Parathyroid adenoma (tissue), 2 donors: ENCODE results near the gene TTC23.

Experiments used
- H2AFZ ChIP-seq: fragments of 300-600 bp; sonication (generic); one replicate; pipeline ENCODE4 v1.7.0; 2017; ENCODE audit warnings: antibody characterized with exemption, mild to moderate bottlenecking
- H3K27ac ChIP-seq: fragments of 300-600 bp; sonication (generic); one replicate; pipeline ENCODE4 v1.7.0; 2017
- H3K27me3 ChIP-seq: fragments of 300-600 bp; sonication (generic); one replicate; pipeline ENCODE4 v1.7.0; 2017; ENCODE audit warnings: low read length; ENCODE audit not compliant: control insufficient read depth, insufficient read depth
- H3K36me3 ChIP-seq: fragments of 300-600 bp; sonication (generic); one replicate; pipeline ENCODE4 v1.7.0; 2017; ENCODE audit warnings: low read length; ENCODE audit not compliant: control insufficient read depth, insufficient read depth
- H3K4me1 ChIP-seq: fragments of 300-600 bp; sonication (generic); one replicate; pipeline ENCODE4 v1.7.0; 2017; ENCODE audit warnings: control low read depth
- H3K4me2 ChIP-seq: fragments of 300-600 bp; sonication (generic); one replicate; pipeline ENCODE4 v1.7.0; 2017; ENCODE audit warnings: low read length
- H3K4me3 ChIP-seq: fragments of 300-600 bp; sonication (generic); one replicate; pipeline ENCODE4 v1.7.0; 2017; ENCODE audit warnings: low read depth, low read length
- H3K79me2 ChIP-seq: fragments of 300-600 bp; sonication (generic); one replicate; pipeline ENCODE4 v1.7.0; 2017; ENCODE audit warnings: control low read depth
- H3K9ac ChIP-seq: fragments of 300-600 bp; sonication (generic); one replicate; pipeline ENCODE4 v1.7.0; 2017; ENCODE audit warnings: mild to moderate bottlenecking
- H3K9me3 ChIP-seq: fragments of 300-600 bp; sonication (generic); one replicate; pipeline ENCODE4 v1.7.0; 2017; ENCODE audit warnings: low read length; ENCODE audit not compliant: control insufficient read depth
- CTCF ChIP-seq: fragments of 300-600 bp; sonication (generic); IDR thresholded peaks from one replicate; pipeline ENCODE4 v1.7.0; 2017; ENCODE audit warnings: antibody characterized with exemption, mild to moderate bottlenecking
- donor health status: primary hyperparathyroidism.

The TTC23 gene

GRCh38 chr15:99098991-99099390 lies 150.4 kb downstream of the TTC23 start:
- Histone ChIP-seq H3K36me3 (no peaks in the 10 kb centered on the region), H3K9me3 (no peaks in the 10 kb centered on the region), H3K4me2 (no peak overlapping the region), H2AFZ (no peak overlapping the region), H3K27me3 (no peaks in the 10 kb centered on the region), H3K4me3 (no peak overlapping the region), H3K9ac (no peak overlapping the region), H3K79me2 (no peaks in the 10 kb centered on the region), H3K27ac (no peak overlapping the region), H3K4me1 (no peaks in the 10 kb centered on the region)
- TF ChIP-seq CTCF, result no peak

GRCh38 chr15:99098426-99098825 lies 151.0 kb downstream of the TTC23 start:
- H3K4me1 ChIP-seq, result no peaks in the 10 kb centered on the region
- no peaks in the 10 kb centered on the region for H3K36me3 ChIP-seq
- H3K27ac ChIP-seq, result no peak overlapping the region
- H3K27me3 ChIP-seq, result no peaks in the 10 kb centered on the region
- H3K9me3 ChIP-seq, result no peaks in the 10 kb centered on the region
- H3K4me3 ChIP-seq, result no peak overlapping the region
- no peak overlapping the region for H3K9ac ChIP-seq
- H3K4me2 ChIP-seq, result no peak overlapping the region
- no peak overlapping the region for H2AFZ ChIP-seq
- H3K79me2 ChIP-seq, result no peaks in the 10 kb centered on the region
- no peak for TF ChIP-seq CTCF

GRCh38 chr15:99097441-99098410 lies 151.7 kb downstream of the TTC23 start:
- H3K27ac ChIP-seq, result no peak overlapping the region
- no peak overlapping the region for H3K4me2 ChIP-seq
- no peaks in the 10 kb centered on the region for H3K27me3 ChIP-seq
- H2AFZ ChIP-seq, result no peak overlapping the region
- no peak for TF ChIP-seq CTCF
- no peak overlapping the region for H3K4me3 ChIP-seq
- H3K9ac ChIP-seq, result no peak overlapping the region
- H3K9me3 ChIP-seq, result no peaks in the 10 kb centered on the region
- no peaks in the 10 kb centered on the region for H3K4me1 ChIP-seq
- no peaks in the 10 kb centered on the region for H3K79me2 ChIP-seq
- no peaks in the 10 kb centered on the region for H3K36me3 ChIP-seq

- Histone ChIP-seq H3K36me3 (no peaks in the 10 kb centered on the region), H3K27me3 (no peaks in the 10 kb centered on the region), H3K4me1 (no peaks in the 10 kb centered on the region), H3K79me2 (no peaks in the 10 kb centered on the region), H2AFZ (no peak overlapping the region), H3K9me3 (no peaks in the 10 kb centered on the region), H3K9ac (no peak overlapping the region), H3K4me3 (no peak overlapping the region), H3K4me2 (no peak overlapping the region), H3K27ac (no peak overlapping the region)
- TF ChIP-seq CTCF, result no peak
Measured at GRCh38 chr15:99096894-99097426, 152.4 kb downstream of the TTC23 start.
